GM23338 (cell line): Measurements from ENCODE around the gene ZNF276. TPM values are rescaled to one million over a fixed set of nuclear protein-coding genes. Genes with fewer than 3 reads are reported as not detected.
A peak's percentile ranks its signal among the peaks of the same experiment; 100 is the strongest.

Experiments
- ATAC-seq: fragments of 200-7000 bp; cut with Tn5 transposase; 3 replicates; pipeline ENCODE4 v1.9.1; 2020
- DNase-seq: peaks from one replicate; pipeline ENCODE4 v3.0.0-alpha.2; 2015; ENCODE audit warnings: low spot score
- H2AFZ ChIP-seq: fragments of 200-600 bp; sonication (generic); 2 replicates; pipeline ENCODE4 v1.8.0; 2016; ENCODE audit warnings: antibody characterized with exemption, mild to moderate bottlenecking, moderate library complexity
- H3F3A ChIP-seq: fragments of 200-600 bp; sonication (generic); replicated peaks from 2 replicates; pipeline ENCODE4 v1.8.0; 2017; ENCODE audit warnings: antibody characterized with exemption, mixed run types, low read depth
- H3K27ac ChIP-seq: fragments of 200-600 bp; sonication (generic); 2 replicates; pipeline ENCODE4 v1.6.1; 2016; ENCODE audit warnings: low read depth
- H3K27me3 ChIP-seq: fragments of 200-600 bp; sonication (generic); 2 replicates; pipeline ENCODE4 v1.8.0; 2016; ENCODE audit warnings: mild to moderate bottlenecking, mixed run types, moderate library complexity; ENCODE audit not compliant: insufficient read depth
- H3K36me3 ChIP-seq: fragments of 200-600 bp; sonication (generic); 2 replicates; pipeline ENCODE4 v1.8.0; 2016; ENCODE audit warnings: mild to moderate bottlenecking; ENCODE audit not compliant: insufficient read depth
- H3K4me1 ChIP-seq: fragments of 200-600 bp; sonication (generic); 2 replicates; pipeline ENCODE4 v1.8.0; 2016; ENCODE audit warnings: mild to moderate bottlenecking, moderate library complexity; ENCODE audit not compliant: insufficient read depth
- H3K4me2 ChIP-seq: fragments of 200-600 bp; sonication (generic); 2 replicates; pipeline ENCODE4 v1.7.1; 2017; ENCODE audit warnings: mixed run types
- H3K4me3 ChIP-seq: fragments of 200-600 bp; sonication (generic); 2 replicates; pipeline ENCODE4 v1.6.1; 2016; ENCODE audit warnings: mixed run types
- H3K79me2 ChIP-seq: fragments of 200-600 bp; sonication (generic); replicated peaks from 2 replicates; pipeline ENCODE4 v1.8.0; 2017; ENCODE audit warnings: mild to moderate bottlenecking; ENCODE audit not compliant: insufficient read depth
- H3K9me2 ChIP-seq: fragments of 200-600 bp; sonication (generic); 2 replicates; pipeline ENCODE4 v1.8.0; 2017; ENCODE audit not compliant: insufficient read depth
- H4K20me1 ChIP-seq: fragments of 200-600 bp; sonication (generic); replicated peaks from 2 replicates; pipeline ENCODE4 v1.8.0; 2017; ENCODE audit warnings: mild to moderate bottlenecking; ENCODE audit not compliant: insufficient read depth
- H3K27ac Mint-ChIP-seq: 2 replicates; pipeline ENCODE4 v1.8.0; 2020; ENCODE audit warnings: inconsistent platforms, mild to moderate bottlenecking, moderate library complexity, mixed read lengths
- H3K27me3 Mint-ChIP-seq: 3 replicates; pipeline ENCODE4 v1.8.0; 2022; ENCODE audit warnings: low read depth, mild to moderate bottlenecking, moderate library complexity, mixed read lengths, inconsistent platforms; ENCODE audit not compliant: insufficient read depth, poor library complexity
- H3K36me3 Mint-ChIP-seq: 3 replicates; pipeline ENCODE4 v1.8.0; 2021; ENCODE audit warnings: low read depth, mild to moderate bottlenecking, inconsistent platforms, moderate library complexity, mixed read lengths
- H3K4me1 Mint-ChIP-seq: 3 replicates; pipeline ENCODE4 v1.8.0; 2020; ENCODE audit warnings: mild to moderate bottlenecking, inconsistent platforms, mixed read lengths
- H3K4me3 Mint-ChIP-seq: 3 replicates; pipeline ENCODE4 v1.8.0; 2021; ENCODE audit warnings: moderate library complexity, mild to moderate bottlenecking, inconsistent platforms, mixed read lengths
- H3K9me3 Mint-ChIP-seq: 3 replicates; pipeline ENCODE4 v1.8.0; 2020; ENCODE audit warnings: moderate library complexity, mild to moderate bottlenecking, inconsistent platforms, mixed read lengths
- CREB1 ChIP-seq: fragments of 250-450 bp; sonication (Bioruptor Pico); IDR thresholded peaks from 2 replicates; pipeline ENCODE4 v1.5.0; 2020; ENCODE audit warnings: low read depth, mild to moderate bottlenecking, moderate library complexity
- EZH2 ChIP-seq: fragments of 200-600 bp; sonication (generic); IDR thresholded peaks from one replicate; pipeline ENCODE4 v1.8.0; 2017; ENCODE audit warnings: antibody characterized with exemption, mild to moderate bottlenecking, low read depth; ENCODE audit not compliant: unreplicated experiment
- JUNB ChIP-seq: IDR thresholded peaks from one replicate; pipeline ENCODE4 v1.6.1; 2016; ENCODE audit warnings: antibody characterized with exemption; ENCODE audit not compliant: unreplicated experiment
- POLR2AphosphoS5 ChIP-seq: IDR thresholded peaks from 2 replicates; pipeline ENCODE4 v1.6.1; 2016; ENCODE audit warnings: antibody characterized with exemption, low read depth
- STAT1 ChIP-seq: IDR thresholded peaks from one replicate; pipeline ENCODE4 v1.6.1; 2016; ENCODE audit warnings: antibody characterized with exemption; ENCODE audit not compliant: unreplicated experiment
- ZNF331 ChIP-seq: fragments of 250-450 bp; sonication (Bioruptor Pico); IDR thresholded peaks from 2 replicates; pipeline ENCODE4 v1.5.0; 2020; ENCODE audit warnings: low read depth, mild to moderate bottlenecking, moderate library complexity
- polyA plus RNA-seq: library from polyadenylated mRNA; unstranded; fragments of >200 nt; fragmentation: Nextera tagmentation; extraction: Ambion mirVana; gene quantifications from 2 replicates; pipeline ENCODE4 v1.2.1, GENCODE V29; 2016
- total RNA-seq: library from RNA; depleted of rRNA; stranded (reverse); fragments of >200 nt; shearing (Covaris generic); gene quantifications from 2 replicates; pipeline ENCODE4 v1.2.3, GENCODE V29; 2014
- TF ChIP-seq, protein P1 (sequence below): fragments of 250-450 bp; sonication (Bioruptor Pico); IDR thresholded peaks from 2 replicates; pipeline ENCODE4 v1.5.0; 2020; ENCODE audit warnings: mild to moderate bottlenecking, moderate library complexity
- TF ChIP-seq, protein P2 (sequence below), 2 experiments: fragments of 200-600 bp in 1 of 2; sonication (generic) in 1 of 2; conservative IDR thresholded peaks; 2 replicates each; pipeline versions ENCODE4 v1.5.1 to v1.6.1; 2016 to 2017; ENCODE audit warnings: antibody characterized with exemption in 2 of 2, low read depth in 2 of 2, mild to moderate bottlenecking in 2 of 2, moderate library complexity in 1 of 2

Gene ZNF276
- total and polyA plus RNA-seq, 2 experiments from 2014 or later: 3.4 to 15.6 TPM

GRCh38 chr16:89727406-89728120, 6.2 kb downstream of the ZNF276 start (continued):
- TF ChIP-seq, protein P1, sequence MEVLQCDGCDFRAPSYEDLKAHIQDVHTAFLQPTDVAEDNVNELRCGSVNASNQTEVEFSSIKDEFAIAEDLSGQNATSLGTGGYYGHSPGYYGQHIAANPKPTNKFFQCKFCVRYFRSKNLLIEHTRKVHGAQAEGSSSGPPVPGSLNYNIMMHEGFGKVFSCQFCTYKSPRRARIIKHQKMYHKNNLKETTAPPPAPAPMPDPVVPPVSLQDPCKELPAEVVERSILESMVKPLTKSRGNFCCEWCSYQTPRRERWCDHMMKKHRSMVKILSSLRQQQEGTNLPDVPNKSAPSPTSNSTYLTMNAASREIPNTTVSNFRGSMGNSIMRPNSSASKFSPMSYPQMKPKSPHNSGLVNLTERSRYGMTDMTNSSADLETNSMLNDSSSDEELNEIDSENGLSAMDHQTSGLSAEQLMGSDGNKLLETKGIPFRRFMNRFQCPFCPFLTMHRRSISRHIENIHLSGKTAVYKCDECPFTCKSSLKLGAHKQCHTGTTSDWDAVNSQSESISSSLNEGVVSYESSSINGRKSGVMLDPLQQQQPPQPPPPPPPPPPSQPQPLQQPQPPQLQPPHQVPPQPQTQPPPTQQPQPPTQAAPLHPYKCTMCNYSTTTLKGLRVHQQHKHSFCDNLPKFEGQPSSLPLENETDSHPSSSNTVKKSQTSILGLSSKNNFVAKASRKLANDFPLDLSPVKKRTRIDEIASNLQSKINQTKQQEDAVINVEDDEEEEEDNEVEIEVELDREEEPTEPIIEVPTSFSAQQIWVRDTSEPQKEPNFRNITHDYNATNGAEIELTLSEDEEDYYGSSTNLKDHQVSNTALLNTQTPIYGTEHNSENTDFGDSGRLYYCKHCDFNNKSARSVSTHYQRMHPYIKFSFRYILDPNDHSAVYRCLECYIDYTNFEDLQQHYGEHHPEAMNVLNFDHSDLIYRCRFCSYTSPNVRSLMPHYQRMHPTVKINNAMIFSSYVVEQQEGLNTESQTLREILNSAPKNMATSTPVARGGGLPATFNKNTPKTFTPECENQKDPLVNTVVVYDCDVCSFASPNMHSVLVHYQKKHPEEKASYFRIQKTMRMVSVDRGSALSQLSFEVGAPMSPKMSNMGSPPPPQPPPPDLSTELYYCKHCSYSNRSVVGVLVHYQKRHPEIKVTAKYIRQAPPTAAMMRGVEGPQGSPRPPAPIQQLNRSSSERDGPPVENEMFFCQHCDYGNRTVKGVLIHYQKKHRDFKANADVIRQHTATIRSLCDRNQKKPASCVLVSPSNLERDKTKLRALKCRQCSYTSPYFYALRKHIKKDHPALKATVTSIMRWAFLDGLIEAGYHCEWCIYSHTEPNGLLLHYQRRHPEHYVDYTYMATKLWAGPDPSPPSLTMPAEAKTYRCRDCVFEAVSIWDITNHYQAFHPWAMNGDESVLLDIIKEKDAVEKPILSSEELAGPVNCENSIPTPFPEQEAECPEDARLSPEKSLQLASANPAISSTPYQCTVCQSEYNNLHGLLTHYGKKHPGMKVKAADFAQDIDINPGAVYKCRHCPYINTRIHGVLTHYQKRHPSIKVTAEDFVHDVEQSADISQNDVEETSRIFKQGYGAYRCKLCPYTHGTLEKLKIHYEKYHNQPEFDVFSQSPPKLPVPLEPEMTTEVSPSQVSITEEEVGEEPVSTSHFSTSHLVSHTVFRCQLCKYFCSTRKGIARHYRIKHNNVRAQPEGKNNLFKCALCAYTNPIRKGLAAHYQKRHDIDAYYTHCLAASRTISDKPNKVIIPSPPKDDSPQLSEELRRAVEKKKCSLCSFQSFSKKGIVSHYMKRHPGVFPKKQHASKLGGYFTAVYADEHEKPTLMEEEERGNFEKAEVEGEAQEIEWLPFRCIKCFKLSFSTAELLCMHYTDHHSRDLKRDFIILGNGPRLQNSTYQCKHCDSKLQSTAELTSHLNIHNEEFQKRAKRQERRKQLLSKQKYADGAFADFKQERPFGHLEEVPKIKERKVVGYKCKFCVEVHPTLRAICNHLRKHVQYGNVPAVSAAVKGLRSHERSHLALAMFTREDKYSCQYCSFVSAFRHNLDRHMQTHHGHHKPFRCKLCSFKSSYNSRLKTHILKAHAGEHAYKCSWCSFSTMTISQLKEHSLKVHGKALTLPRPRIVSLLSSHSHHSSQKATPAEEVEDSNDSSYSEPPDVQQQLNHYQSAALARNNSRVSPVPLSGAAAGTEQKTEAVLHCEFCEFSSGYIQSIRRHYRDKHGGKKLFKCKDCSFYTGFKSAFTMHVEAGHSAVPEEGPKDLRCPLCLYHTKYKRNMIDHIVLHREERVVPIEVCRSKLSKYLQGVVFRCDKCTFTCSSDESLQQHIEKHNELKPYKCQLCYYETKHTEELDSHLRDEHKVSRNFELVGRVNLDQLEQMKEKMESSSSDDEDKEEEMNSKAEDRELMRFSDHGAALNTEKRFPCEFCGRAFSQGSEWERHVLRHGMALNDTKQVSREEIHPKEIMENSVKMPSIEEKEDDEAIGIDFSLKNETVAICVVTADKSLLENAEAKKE (CRISPR knock-in tag): no peak
- TF ChIP-seq STAT1 (no peak), EZH2 (no peak), JUNB (no peak), CREB1 (CRISPR knock-in tag) (no peak)
- TF ChIP-seq, protein P2, sequence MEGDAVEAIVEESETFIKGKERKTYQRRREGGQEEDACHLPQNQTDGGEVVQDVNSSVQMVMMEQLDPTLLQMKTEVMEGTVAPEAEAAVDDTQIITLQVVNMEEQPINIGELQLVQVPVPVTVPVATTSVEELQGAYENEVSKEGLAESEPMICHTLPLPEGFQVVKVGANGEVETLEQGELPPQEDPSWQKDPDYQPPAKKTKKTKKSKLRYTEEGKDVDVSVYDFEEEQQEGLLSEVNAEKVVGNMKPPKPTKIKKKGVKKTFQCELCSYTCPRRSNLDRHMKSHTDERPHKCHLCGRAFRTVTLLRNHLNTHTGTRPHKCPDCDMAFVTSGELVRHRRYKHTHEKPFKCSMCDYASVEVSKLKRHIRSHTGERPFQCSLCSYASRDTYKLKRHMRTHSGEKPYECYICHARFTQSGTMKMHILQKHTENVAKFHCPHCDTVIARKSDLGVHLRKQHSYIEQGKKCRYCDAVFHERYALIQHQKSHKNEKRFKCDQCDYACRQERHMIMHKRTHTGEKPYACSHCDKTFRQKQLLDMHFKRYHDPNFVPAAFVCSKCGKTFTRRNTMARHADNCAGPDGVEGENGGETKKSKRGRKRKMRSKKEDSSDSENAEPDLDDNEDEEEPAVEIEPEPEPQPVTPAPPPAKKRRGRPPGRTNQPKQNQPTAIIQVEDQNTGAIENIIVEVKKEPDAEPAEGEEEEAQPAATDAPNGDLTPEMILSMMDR (conservative IDR thresholded peaks at IDR 0.05; ENCODE audit: low read depth in 2 of 2): no peak

- H3K79me2 ChIP-seq: no peaks in the 10 kb centered on the region
Measured at GRCh38 chr16:89729293-89729692, 8.0 kb downstream of the ZNF276 start.

More at GRCh38 chr16:89729293-89729692, 8.0 kb downstream of the ZNF276 start:
- Histone ChIP-seq H2AFZ (no peak overlapping the region), H3F3A (peaks cover 9% of the 10 kb centered on the region; the same call in 1 of the 2 replicates), H3K36me3 (peaks cover 5% of the 10 kb centered on the region; the same call in 1 of the 2 replicates), H3K4me1 (no peaks in the 10 kb centered on the region), H3K9me2 (no peaks in the 10 kb centered on the region), H3K4me2 (no peak overlapping the region), H3K27me3 (peaks cover 11% of the 10 kb centered on the region; the same call in 1 of the 2 replicates), H3K4me3 (no peak overlapping the region), H4K20me1 (peaks cover 12% of the 10 kb centered on the region; the same call in 1 of the 2 replicates), H3K27ac (no peak overlapping the region)
- peaks cover 49% of the 10 kb centered on the region for H3K36me3 Mint-ChIP-seq
- no peak for TF ChIP-seq ZNF331 (CRISPR knock-in tag)
- TF ChIP-seq POLR2AphosphoS5: no peak
- H3K4me1 Mint-ChIP-seq: peaks cover 14% of the 10 kb centered on the region
- H3K4me3 Mint-ChIP-seq: no peak overlapping the region
- no peak overlapping the region for H3K27ac Mint-ChIP-seq
- H3K27me3 Mint-ChIP-seq: peaks cover 24% of the 10 kb centered on the region
- no peak for DNase-seq
- H3K9me3 Mint-ChIP-seq: no peaks in the 10 kb centered on the region; the same call in 2 of the 3 replicates
- 0 out of 3 replicates have a peak, but pooled peaks have one; percentile 4 for ATAC-seq
